Measurements from ENCODE around the gene PRKCE. TPM values are rescaled to one million over a fixed set of nuclear protein-coding genes. Genes with fewer than 3 reads are reported as not detected.

Gene PRKCE
- polyA plus RNA-seq, 1 of the 3 experiments (the other 2 are of a cell fraction): 16.3 TPM

- Histone ChIP-seq H3K27me3 (ENCODE audit: insufficient read depth) (no peaks in the 10 kb centered on the region), H3F3A (replicated peaks; ENCODE audit: insufficient read depth) (no peaks in the 10 kb centered on the region), H4K20me1 (ENCODE audit: insufficient read depth) (no peaks in the 10 kb centered on the region), H2AFZ (ENCODE audit: low read depth) (no peak overlapping the region), H3K9me2 (no peaks in the 10 kb centered on the region), H3K36me3 (replicated peaks in 1 of 2; ENCODE audit: control insufficient read depth in 1 of 2, insufficient read depth in 2 of 2, low read length in 1 of 2) (peaks cover 0 to 7% of the 10 kb centered on the region in 2 experiments), H3K4me3 (ENCODE audit: low read depth in 2 of 2, low read length in 1 of 2) (no peak overlapping the region), H3K9me3 (no peaks in the 10 kb centered on the region), H3K9ac (no peak overlapping the region), H3K27ac (ENCODE audit: low read depth in 2 of 2, low read length in 1 of 2) (no peak overlapping the region), H3K4me1 (ENCODE audit: control insufficient read depth in 1 of 2, insufficient read depth in 2 of 2, low read depth in 1 of 2, low read length in 1 of 2) (peaks cover 12 to 18% of the 10 kb centered on the region in 2 experiments), H3K79me2 (ENCODE audit: insufficient read depth) (peaks cover 5% of the 10 kb centered on the region; the same call in 1 of the 2 replicates), H3K4me2 (no peak overlapping the region)
- no peak for DNase-seq
- 94% methylated on average over 5 of the region's 5 CpGs for WGBS (ENCODE audit: low lambda C conversion rate)
- no peak for TF ChIP-seq USF2 (IDR thresholded peaks at IDR 0.05; ENCODE audit: borderline replicate concordance, low read depth, low read length)
- TF ChIP-seq RXRA (IDR thresholded peaks at IDR 0.05; ENCODE audit: borderline replicate concordance, low read depth): peak; percentile 15; the same call in 1 of the 2 replicates
- POLR2A ChIA-PET: no interaction called here
- CTCF ChIA-PET: no interaction called here
Measured at GRCh38 chr2:46122318-46122976, 471.0 kb downstream of the PRKCE start.

- POLR2A ChIA-PET: no interaction called here
Measured at GRCh38 chr2:46123013-46123412, 471.5 kb downstream of the PRKCE start.

GRCh38 chr2:46125798-46126197, 474.3 kb downstream of the PRKCE start:
- Histone ChIP-seq H4K20me1 (ENCODE audit: insufficient read depth) (no peaks in the 10 kb centered on the region), H3K9me2 (no peaks in the 10 kb centered on the region), H3K4me1 (ENCODE audit: control insufficient read depth in 1 of 2, insufficient read depth in 2 of 2, low read depth in 1 of 2, low read length in 1 of 2) (peaks cover 0 to 3% of the 10 kb centered on the region in 2 experiments; a peak in 1 of 4 replicates), H3K9me3 (no peaks in the 10 kb centered on the region), H3K79me2 (ENCODE audit: insufficient read depth) (no peaks in the 10 kb centered on the region; the same call in 1 of the 2 replicates), H3F3A (replicated peaks; ENCODE audit: insufficient read depth) (no peaks in the 10 kb centered on the region), H3K4me2 (no peak overlapping the region), H3K4me3 (ENCODE audit: low read depth in 2 of 2, low read length in 1 of 2) (no peak overlapping the region), H3K9ac (no peak overlapping the region), H3K27me3 (ENCODE audit: insufficient read depth) (no peaks in the 10 kb centered on the region), H2AFZ (ENCODE audit: low read depth) (no peak overlapping the region), H3K36me3 (replicated peaks in 1 of 2; ENCODE audit: control insufficient read depth in 1 of 2, insufficient read depth in 2 of 2, low read length in 1 of 2) (peaks cover 0 to 7% of the 10 kb centered on the region in 2 experiments), H3K27ac (ENCODE audit: low read depth in 2 of 2, low read length in 1 of 2) (no peak overlapping the region)
- ChIA-PET CTCF (interaction anchor here (1.5 to 2.7 kb wide), 3 partner anchors 9 to 240 kb away, joined by 5 to 8 read pairs (median 6); no protein-coding TSS in a partner anchor), POLR2A (no interaction called here)
- DNase-seq: no peak
- WGBS (ENCODE audit: low lambda C conversion rate): 94% methylated on average over 4 of the region's 4 CpGs
- TF ChIP-seq SMC3 (IDR thresholded peaks at IDR 0.05; ENCODE audit: low read depth, low read length) (no peak), TEAD4 (IDR thresholded peaks at IDR 0.05; ENCODE audit: borderline replicate concordance, insufficient read depth) (no peak), JUND (IDR thresholded peaks at IDR 0.05) (no peak), MEF2A (IDR thresholded peaks at IDR 0.05; ENCODE audit: borderline replicate concordance, low read depth) (no peak), RAD21 (IDR thresholded peaks at IDR 0.05; ENCODE audit: low read length) (no peak), RFX5 (IDR thresholded peaks at IDR 0.05; ENCODE audit: low read length) (no peak), ELF1 (IDR thresholded peaks at IDR 0.05) (no peak), REST (IDR thresholded peaks at IDR 0.05; ENCODE audit: low read depth, low read length) (no peak), CHD2 (IDR thresholded peaks at IDR 0.05; ENCODE audit: low read length, partially characterized antibody) (no peak)

More at GRCh38 chr2:46123013-46123412, 471.5 kb downstream of the PRKCE start:
- H3K27ac ChIP-seq (ENCODE audit: low read depth in 2 of 2, low read length in 1 of 2): no peak overlapping the region
- H3K9me2 ChIP-seq: no peaks in the 10 kb centered on the region
- TF ChIP-seq MEF2A (IDR thresholded peaks at IDR 0.05; ENCODE audit: borderline replicate concordance, low read depth) (no peak), GABPA (IDR thresholded peaks at IDR 0.05; ENCODE audit: low read depth) (no peak), FOXM1 (IDR thresholded peaks at IDR 0.05; ENCODE audit: low read depth) (no peak)
- H4K20me1 ChIP-seq (ENCODE audit: insufficient read depth): no peaks in the 10 kb centered on the region
- peaks cover 5% of the 10 kb centered on the region; the same call in 1 of the 2 replicates for H3K79me2 ChIP-seq (ENCODE audit: insufficient read depth)
- H3K4me1 ChIP-seq (ENCODE audit: control insufficient read depth in 1 of 2, insufficient read depth in 2 of 2, low read depth in 1 of 2, low read length in 1 of 2): peaks cover 10 to 18% of the 10 kb centered on the region in 2 experiments
- no peaks in the 10 kb centered on the region for H3K9me3 ChIP-seq
- H3K4me3 ChIP-seq (ENCODE audit: low read depth in 2 of 2, low read length in 1 of 2): no peak overlapping the region
- no peak overlapping the region for H3K4me2 ChIP-seq
- no peak for DNase-seq
- no peak overlapping the region for H2AFZ ChIP-seq (ENCODE audit: low read depth)
- H3K36me3 ChIP-seq (replicated peaks in 1 of 2; ENCODE audit: control insufficient read depth in 1 of 2, insufficient read depth in 2 of 2, low read length in 1 of 2): peaks cover 0 to 7% of the 10 kb centered on the region in 2 experiments
- H3K9ac ChIP-seq: no peak overlapping the region
- CTCF ChIA-PET: no interaction called here
- H3K27me3 ChIP-seq (ENCODE audit: insufficient read depth): no peaks in the 10 kb centered on the region
- H3F3A ChIP-seq (replicated peaks; ENCODE audit: insufficient read depth): no peaks in the 10 kb centered on the region

Data from SK-N-SH (cell line).